ENCODE results near the gene MRPL11. TPM values are rescaled to one million over a fixed set of nuclear protein-coding genes. Genes with fewer than 3 reads are reported as not detected.

Gene MRPL11
- 52.6 TPM for total RNA-seq
- long read RNA-seq, transcript MRPL11-201 (5 exons, 1,605 nt), result major isoform, 43 of 52 reads
- long read RNA-seq, partial matches to known transcripts, result 2 of 52 reads
- long read RNA-seq, other reads (novel, unspliced or antisense), result 4 of 52 reads

DNA sequence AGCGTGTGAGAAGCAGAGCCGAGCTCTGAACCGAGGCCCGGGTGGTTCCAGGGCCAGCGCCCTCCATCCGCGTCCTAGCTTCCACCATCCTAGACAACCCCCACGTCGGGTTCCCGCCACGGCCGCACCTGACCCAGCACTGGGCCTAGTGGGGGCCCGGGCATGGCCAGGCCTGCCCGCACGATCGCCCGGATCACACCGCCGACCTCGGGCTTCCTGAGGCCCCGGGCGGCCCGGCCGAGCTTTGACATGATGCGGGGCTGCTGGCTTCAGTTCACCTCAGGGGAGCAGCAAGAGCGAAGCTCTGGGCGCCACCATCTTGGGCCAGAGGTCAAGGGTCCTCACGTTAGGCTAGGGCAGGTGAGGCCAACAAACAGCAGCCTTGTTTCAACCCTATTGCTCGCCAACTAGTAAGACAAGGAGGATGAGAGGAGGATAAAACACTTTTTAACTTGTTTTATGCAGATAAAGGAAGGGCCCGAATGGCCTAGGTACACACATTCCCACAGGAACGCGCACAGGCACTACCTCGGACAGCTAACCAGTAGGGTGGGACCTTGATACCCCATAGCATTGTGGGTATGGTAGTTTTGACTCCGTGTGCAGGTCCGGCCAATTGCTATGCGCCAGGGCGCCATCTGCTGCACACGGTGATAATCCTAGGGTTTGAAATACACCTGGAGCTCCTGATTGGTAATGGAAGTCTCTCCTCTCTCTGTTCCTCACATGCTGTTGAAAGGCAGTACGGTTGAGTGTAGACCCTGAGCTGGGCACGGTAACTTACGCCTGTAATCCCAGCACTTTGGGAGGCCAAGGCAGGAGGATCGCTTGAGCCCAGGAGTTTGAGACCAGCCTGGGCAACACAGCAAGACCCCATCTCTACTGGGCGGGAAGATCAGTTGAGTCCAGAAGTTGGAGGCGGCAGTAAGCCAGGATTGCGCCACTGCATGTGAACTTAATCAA is at the start of gene MRPL11:
Gene MRPL11 (minus strand): TSS at position 345 of the 963 bp plus-strand sequence. CDS start 94 bp downstream, at position 251.
- intact Hi-C loops (cut with DNase I), result no loop called here
- ATAC-seq (ENCODE audit: poor library complexity) (peak; percentile 100), DNase-seq (peak; percentile 94)

DNA sequence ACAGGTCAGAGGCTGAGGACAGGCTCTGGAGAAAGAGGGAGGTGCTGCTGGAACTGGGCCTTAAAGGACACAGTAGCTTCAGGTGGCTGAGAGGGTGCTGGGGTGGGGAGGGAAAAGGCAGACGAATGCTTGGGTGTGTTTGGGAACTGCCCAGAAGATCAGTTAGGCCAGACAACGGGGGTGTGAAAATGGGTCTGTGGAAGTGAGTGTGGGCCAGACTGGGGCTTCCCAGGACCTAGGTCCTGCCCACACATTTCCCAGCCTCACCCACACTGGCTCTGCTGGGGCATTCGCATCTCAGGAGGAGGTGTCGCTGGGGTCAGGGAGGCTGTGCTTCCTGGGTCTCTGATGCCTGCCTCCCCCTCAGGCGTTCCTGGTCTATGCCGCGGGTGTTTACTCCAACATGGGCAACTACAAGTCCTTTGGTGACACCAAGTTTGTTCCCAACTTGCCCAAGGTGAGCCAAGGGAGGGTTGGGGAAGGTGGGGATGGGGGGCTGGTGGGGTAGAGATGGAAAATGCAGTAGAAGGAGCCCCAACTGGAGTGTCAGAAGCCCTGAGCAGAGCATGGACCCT is 46.2 kb upstream of the MRPL11 start:
- intact Hi-C loops (cut with DNase I), result no loop called here
- no peak for DNase-seq
- no peak for ATAC-seq (ENCODE audit: poor library complexity)

DNA sequence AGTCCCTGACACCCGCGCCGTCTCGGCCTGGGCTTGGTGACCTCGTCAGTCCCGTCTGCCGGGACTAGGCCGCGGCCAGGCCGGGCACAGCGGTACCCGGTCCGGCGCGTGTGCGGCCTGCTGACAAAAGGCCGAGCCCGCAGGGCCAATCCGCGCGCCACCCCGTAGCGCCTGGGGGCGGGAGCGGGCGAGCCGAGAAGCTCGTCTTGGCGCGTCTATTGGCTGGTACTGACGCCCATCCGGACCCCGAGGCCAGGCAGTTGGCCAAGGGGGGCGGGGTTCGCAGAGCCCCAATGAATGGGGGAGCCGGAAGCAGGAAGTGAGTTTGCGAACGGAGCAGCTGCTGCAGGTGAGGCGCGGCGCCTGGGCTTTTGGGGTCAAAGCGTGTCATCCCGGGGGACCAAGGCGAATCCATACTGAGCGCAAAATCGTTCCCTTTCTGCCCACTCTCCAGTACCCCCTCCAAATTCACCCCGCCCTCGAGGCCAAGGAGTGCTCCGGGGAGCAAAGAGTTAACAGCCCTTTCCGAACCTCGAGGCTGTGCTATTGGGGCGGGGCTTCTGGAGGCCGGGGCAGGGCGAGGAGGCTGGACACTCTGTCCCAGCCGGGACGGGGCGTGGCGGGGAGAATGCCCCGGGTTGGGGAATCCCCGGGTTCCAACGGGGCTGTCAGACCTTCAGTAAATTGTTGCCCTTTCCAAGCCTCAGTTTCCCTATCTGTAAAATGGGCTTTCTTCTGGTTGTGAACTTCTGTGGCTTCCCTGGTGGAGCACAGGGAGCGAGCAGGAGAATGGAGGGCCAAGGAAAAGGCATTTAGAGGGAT is 41.7 kb upstream of the MRPL11 start, which contains the start of gene DPP3:
Gene DPP3 (plus strand): TSS at position 318 of the 822 bp plus-strand sequence. CDS start 1,767 bp downstream, outside the sequence.
- intact Hi-C loops (cut with DNase I), result no loop called here
- DNase-seq, result peak; percentile 98
- ATAC-seq (ENCODE audit: poor library complexity), result peak; percentile 97

DNA sequence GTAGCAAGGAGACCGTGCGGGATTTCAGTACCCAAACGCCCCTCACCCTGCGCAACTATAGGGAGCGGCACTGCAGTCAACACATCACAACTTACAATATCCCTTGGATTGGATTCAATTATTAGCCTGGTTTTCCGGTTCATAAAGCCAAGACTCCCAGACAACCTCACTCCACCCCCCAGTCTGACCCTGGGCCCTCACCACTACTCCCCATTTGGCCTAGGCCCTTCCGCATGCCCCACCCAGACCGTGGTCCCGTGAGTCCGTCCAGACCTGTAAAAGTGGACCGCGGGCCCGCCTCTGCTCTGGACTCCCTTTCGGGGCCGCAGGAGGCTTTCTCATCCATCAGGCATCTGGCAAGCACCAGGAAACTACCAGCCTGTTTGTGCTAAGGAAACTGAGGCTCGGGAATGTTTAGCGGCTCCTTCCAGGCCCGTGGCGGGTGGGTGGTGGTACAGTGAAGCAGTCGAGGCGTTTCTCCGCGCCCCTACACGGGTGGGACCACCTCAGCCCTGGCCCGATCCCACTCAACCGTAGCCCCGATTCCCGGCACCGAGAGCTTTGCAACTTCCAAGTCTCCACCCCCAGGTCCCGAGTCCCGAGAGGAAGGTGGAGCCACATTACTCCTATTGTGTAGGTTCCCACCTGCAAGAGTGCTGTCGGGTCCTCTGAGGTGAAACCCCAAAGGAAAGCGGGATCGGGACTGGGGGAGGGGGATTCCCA is 40.9 kb upstream of the MRPL11 start:
- ATAC-seq (ENCODE audit: poor library complexity) (peak; percentile 48), DNase-seq (peak; percentile 62)
- intact Hi-C loops (cut with DNase I), result no loop called here

DNA sequence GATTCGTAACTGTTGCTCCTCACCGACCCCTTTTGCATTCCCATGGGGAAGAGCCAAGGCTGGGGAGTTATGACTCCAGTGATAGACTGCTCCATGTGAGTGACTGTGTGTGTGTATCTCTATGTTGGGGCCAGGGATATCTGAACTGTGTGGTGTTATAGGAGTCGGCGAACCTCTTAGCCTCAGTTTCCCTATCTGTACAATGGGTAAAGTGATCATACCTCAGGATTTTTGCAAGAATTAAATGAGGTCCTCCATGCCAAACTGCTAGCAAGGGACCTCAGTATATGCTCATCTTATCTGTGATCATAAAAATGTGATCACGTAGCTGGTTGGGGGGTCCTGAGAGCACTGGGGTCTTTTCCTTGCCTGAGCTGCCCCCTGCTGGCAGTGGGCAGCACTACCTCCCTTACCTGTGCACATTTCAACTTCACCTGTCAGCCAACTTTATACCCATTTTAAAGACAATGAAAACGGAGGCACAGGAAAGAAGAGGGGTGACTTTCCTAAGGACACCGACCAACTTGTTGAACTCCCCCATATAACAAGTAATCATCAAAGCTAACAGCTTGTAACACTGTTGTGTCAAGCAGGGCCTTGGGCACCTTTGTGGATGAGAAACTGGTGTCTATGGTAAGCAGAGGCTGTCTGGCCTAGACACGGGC is 40.2 kb upstream of the MRPL11 start:
- DNase-seq (no peak), ATAC-seq (ENCODE audit: poor library complexity) (no peak)
- intact Hi-C loops (cut with DNase I), result no loop called here

DNA sequence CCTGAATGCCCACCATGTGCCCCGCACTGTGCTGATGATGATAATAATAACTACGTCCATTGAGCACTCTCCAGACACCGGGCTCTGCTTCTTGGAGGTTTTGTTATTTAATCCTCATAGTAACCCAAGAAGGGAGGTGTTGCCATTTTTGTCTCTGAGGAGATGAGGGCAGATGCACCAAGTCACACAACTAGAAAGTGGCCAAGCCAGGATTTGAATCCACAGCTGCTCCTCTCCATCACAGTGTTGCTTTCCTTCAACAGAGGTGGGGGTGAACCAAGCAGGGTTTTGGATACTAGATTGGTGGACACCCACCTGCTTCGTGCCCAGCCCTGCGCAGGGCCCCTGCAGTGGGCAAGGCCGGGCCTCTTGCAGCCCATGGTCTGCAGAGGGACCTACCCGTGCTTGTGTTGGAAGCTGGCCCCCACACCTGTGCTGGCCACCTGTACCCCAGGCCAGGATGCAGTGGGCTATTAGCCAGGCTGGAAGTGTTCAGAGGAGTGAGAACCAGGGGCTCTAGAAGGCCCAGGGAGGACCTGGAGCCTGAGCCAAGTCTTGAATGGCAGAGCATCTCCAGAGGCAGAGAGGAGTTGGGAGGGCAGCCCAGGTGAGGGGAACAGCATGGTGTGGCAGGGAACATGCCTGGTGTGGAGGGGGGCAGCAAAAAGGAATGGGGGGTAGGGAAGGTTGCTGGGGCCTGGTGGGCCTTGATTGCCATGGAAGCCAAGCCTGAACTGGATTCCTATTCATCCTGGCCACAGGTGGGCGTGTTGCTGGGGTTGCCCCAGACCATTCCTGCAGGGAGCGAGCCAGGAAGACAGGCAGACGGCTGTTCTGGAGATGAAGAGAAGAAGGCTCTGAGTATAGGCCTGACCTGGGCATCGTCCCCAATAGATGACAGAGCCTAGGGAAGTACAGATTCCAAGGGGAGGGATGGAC is 38.9 kb upstream of the MRPL11 start:
- no peak for DNase-seq
- intact Hi-C loops (cut with DNase I), result no loop called here
- ATAC-seq (ENCODE audit: poor library complexity), result no peak

DNA sequence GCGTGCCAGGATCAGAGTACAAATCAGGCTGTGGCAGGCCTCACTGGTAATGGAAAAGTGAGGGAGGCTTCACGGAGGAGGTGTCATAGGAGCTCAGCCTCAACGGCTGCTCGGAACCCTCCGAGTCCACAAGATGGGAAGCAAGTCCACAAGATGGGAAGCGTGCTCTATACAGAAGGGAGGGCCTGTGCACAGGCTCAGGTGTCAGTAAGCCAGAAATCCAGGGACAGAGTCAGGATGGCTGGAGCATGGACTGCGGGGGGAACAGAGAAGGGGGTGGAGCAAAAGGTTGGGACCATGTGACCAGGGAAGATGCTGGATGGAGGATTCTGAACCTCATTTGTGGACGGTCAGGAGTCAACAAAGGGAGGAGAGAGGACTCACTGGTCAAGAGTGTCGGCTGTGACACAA is 38.2 kb upstream of the MRPL11 start:
- intact Hi-C loops (cut with DNase I), result no loop called here
- ATAC-seq (ENCODE audit: poor library complexity) (no peak), DNase-seq (no peak)

DNA sequence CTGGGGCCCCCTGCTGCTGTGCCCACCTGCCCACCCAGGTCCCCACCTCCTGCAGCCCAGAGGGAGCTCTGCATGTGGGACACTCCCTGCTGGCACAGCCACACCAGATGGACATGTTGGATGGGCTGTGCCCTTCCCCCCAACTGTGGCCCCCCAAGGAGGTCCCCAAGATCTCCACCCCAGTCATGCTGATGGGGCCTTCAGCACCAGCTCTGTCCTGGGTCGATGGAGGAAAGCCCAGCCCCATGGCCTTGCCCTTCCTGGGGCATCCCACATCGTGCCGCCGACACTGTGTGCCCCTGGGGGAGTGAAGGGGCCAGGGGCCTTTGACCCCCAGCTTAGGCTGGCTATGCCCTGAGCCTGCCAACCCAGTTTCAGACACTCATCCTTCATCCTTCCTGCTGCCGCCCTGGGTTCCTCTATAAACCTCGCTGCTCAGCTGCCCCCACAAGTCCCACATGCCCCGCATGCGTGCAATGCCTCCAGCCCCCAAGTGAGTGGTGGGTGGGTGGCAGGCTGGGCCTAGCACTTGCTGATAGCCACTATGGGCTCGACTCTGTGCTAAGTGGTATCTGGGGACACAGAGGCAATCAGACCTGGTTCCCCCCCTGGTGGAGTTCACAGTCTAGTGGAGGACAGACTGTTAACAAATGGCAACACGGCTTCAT is 37.7 kb upstream of the MRPL11 start:
- intact Hi-C loops (cut with DNase I), result no loop called here
- ATAC-seq (ENCODE audit: poor library complexity), result no peak

DNA sequence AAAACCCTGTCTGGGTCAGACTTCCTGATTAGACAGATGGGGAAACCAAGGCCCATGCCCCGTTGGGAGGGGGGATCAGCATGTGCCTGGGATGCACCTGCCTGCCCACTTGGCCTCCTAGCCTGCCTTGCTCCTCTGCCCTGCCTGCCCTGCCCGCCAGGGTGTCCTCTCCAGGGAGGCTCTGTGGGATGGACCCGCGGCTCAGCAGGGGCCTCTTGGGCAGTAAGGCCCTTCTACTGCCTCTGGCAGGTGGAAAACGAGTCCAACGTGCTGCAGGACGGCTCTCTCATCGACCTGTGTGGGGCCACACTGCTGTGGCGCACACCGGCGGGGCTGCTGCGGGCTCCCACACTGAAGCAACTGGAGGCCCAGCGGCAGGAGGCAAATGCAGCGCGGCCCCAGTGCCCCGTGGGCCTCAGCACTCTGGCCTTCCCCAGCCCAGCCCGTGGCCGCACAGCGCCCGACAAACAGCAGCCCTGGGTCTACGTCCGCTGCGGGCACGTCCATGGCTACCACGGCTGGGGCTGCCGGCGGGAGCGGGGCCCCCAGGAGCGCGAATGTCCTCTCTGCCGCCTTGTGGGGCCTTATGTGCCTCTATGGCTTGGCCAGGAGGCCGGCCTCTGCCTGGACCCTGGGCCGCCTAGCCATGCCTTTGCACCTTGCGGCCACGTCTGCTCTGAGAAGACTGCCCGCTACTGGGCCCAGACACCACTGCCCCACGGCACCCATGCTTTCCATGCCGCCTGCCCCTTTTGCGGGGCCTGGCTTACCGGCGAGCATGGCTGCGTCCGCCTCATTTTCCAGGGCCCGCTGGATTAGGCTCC is 36.9 kb upstream of the MRPL11 start:
- intact Hi-C loops (cut with DNase I), result no loop called here
- DNase-seq, result no peak
- no peak for ATAC-seq (ENCODE audit: poor library complexity)

More for the DNA sequence above, 37.7 kb upstream of the MRPL11 start:
- no peak for DNase-seq

DNA sequence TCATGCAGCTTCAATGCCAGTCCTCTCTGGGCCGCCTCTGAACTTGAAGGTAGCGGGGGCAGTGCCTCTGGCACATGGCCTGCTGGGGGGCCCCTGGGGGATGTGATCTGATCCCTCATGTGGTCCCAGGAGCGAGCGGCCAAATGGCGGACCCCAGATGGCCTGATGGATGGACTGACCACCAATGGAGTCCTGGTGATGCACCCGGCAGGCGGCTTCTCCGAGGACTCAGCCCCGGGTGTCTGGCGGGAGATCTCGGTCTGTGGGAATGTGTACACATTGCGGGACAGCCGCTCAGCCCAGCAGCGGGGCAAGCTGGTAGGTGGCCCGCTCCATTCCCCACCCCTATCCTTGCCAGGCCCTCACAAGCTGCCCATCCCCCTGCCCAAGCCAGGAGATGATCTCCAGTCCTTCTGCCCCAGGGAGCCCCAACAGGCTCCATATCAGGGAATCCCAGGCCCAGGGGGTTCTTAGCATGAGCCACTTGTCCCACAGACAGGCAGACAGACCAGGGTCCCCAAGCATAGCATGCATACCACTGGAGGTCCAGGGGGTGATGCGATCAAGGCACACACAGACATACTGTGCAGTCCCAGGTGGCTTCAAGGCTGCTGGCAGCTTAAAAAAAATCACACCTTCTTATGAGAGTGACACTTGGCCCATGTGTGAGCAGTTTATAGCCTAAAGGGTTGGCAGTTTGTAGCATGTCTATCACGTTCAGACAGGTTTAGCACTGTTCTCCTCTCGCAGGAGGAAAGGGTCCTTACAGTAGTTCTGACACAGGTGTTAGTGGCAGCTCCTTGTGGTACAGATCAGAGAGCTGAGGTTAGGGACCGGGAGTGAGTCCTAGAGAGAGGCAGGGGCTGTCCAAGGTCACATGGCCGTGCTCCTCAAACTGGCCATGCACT is 35.2 kb upstream of the MRPL11 start:
- DNase-seq (no peak), ATAC-seq (ENCODE audit: poor library complexity) (no peak)
- intact Hi-C loops (cut with DNase I), result no loop called here

DNA sequence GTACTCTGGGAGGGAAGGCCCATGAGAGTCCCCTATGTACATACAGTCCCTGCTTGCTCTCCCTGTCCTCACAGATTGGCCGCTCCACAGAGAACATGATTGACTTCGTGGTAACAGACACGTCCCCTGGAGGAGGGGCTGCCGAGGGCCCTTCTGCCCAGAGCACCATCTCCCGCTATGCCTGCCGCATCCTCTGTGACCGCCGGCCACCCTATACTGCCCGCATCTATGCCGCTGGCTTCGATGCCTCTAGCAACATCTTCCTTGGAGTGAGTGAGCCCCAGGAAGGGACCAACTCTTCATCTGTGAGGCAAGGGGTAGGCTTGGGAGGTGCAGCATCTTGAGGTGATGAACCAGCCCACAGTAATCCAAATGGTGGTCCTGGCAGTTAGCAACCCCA is 34.5 kb upstream of the MRPL11 start:
- ATAC-seq (ENCODE audit: poor library complexity) (no peak), DNase-seq (no peak)
- intact Hi-C loops (cut with DNase I), result no loop called here

DNA sequence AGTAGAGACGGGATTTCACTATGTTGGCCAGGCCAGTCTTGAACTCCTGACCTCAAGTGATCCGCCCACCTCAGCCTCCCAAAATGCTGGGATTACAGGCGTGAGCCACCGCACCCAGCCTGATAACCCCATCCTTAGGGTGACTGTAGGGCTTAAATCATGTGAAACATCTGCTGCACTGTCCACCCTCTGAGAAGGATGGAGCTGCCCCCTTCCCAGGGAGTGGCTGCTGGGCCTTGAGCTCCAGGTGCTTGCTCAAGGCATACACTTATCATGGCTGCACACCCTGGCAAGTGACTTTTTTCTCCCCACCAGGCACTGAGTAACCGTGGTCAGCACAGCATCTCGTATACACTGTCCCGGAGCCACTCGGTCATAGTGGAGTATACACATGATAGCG is 33.4 kb upstream of the MRPL11 start:
- no peak for ATAC-seq (ENCODE audit: poor library complexity)

DNA sequence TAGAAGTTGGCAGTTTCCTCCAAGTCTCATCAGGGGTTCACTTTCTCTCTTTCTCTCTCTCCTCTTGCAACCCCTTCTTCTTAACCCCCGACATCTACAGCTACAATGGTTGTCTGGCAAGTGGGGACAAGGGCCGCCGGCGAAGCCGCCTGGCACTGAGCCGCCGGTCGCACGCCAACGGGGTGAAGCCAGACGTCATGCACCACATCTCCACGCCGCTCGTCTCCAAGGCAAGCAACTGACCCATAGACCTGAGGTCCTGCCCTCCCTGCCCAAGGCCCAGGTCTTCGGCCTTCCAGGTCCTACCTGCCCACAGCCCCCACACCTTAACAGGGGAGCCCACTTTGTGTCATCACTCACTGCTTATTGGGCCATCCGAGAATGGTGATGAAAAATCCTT is 32.5 kb upstream of the MRPL11 start:
- DNase-seq (no peak), ATAC-seq (ENCODE audit: poor library complexity) (no peak)

More for the DNA sequence above, 33.4 kb upstream of the MRPL11 start:
- intact Hi-C loops (cut with DNase I), result no loop called here
- no peak for DNase-seq

DNA sequence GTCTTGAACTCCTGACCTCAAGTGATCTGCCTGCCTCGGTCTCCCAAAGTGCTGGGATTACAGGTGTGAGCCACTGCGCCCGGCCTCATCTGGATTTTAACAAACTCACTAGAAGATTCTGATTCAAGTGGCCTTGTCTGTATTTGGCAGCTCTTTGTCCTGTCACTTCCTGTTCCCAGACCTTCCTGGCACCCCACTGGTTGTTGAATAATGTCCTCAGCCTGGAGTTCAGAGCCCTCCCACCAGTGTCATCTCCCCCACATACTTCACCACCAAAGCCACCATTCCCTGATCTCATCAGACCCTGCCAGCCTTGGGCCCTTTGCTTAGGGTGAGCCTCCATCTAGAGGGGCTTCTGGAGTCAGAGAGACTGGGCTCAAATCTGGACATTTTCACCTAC is 31.4 kb upstream of the MRPL11 start:
- intact Hi-C loops (cut with DNase I), result no loop called here
- no peak for ATAC-seq (ENCODE audit: poor library complexity)
- no peak for DNase-seq

More for the DNA sequence above, 32.5 kb upstream of the MRPL11 start:
- intact Hi-C loops (cut with DNase I), result no loop called here

All from Right ventricle myocardium superior (tissue), 1 donor.